HEK293 (cell line): ENCODE results near the gene CIAO2A.

Experiments used
- CTCF ChIA-PET: fragments of 350-600 bp; formaldehyde crosslinking; extraction: SDS; loops from one replicate; lab custom pipeline; 2021; ENCODE audit warnings: antibody characterized with exemption; lab: Yijun Ruan, JAX
- POLR2A ChIA-PET: fragments of 300-600 bp; formaldehyde crosslinking; extraction: SDS; loops from one replicate; lab custom pipeline; 2020; ENCODE audit warnings: antibody characterized with exemption, inconsistent platforms; lab: Yijun Ruan, JAX
- H3K27ac ChIP-seq: fragments of 200-500 bp; sonication (Bioruptor generic); 2 replicates; pipeline ENCODE4 v1.5.1; 2014; ENCODE audit warnings: low read depth, low read length, control low read depth, inconsistent platforms; ENCODE audit errors: extremely low read depth
- H3K36me3 ChIP-seq, 2 experiments: fragments of 200-500 bp in 1 of 2; sonication (Bioruptor generic) in 1 of 2; 1 replicate in 1 of 2; 2 replicates in 1 of 2; pipeline ENCODE4 v1.5.1; 2014 to 2017; ENCODE audit warnings: inconsistent platforms in 2 of 2, low read length in 2 of 2; ENCODE audit not compliant: control insufficient read depth in 2 of 2, insufficient read depth in 1 of 2
- H3K4me1 ChIP-seq: fragments of 200-500 bp; sonication (Bioruptor generic); 2 replicates; pipeline ENCODE4 v1.5.1; 2014; ENCODE audit warnings: mild to moderate bottlenecking, low read length, inconsistent platforms; ENCODE audit not compliant: control insufficient read depth, insufficient read depth
- H3K4me3 ChIP-seq: 2 replicates; pipeline ENCODE4 v1.5.1; 2011; ENCODE audit warnings: low read depth, mild to moderate bottlenecking, control low read depth, low read length, moderate library complexity
- H3K9me3 ChIP-seq: fragments of 200-500 bp; sonication (Bioruptor generic); 2 replicates; pipeline ENCODE4 v1.5.1; 2014; ENCODE audit warnings: low read depth, low read length, inconsistent platforms; ENCODE audit not compliant: control insufficient read depth, insufficient read depth
- MYNN ChIP-seq: fragments of 450-650 bp; formaldehyde crosslinking; IDR thresholded peaks from 2 replicates; pipeline ENCODE4 v1.5.1; 2016; ENCODE audit warnings: missing biosample characterization, missing genetic modification characterization, borderline replicate concordance
- SCRT1 ChIP-seq: fragments of 450-650 bp; formaldehyde crosslinking; IDR thresholded peaks from 2 replicates; pipeline ENCODE4 v1.5.1; 2016; ENCODE audit warnings: missing biosample characterization, missing genetic modification characterization, borderline replicate concordance
- SP2 ChIP-seq: fragments of 450-650 bp; formaldehyde crosslinking; IDR thresholded peaks from 2 replicates; pipeline ENCODE4 v1.5.1; 2016; ENCODE audit warnings: missing biosample characterization, missing genetic modification characterization
- TCF7L2 ChIP-seq: IDR thresholded peaks from 2 replicates; pipeline ENCODE4 v1.6.1; 2011; ENCODE audit warnings: low read depth, mild to moderate bottlenecking, inconsistent platforms, low read length, moderate library complexity, borderline replicate concordance
- YY2 ChIP-seq: fragments of 450-650 bp; formaldehyde crosslinking; IDR thresholded peaks from 2 replicates; pipeline ENCODE4 v1.5.1; 2016; ENCODE audit warnings: missing biosample characterization, missing genetic modification characterization
- ZFP69B ChIP-seq: fragments of 450-650 bp; formaldehyde crosslinking; IDR thresholded peaks from 2 replicates; pipeline ENCODE4 v1.5.1; 2016; ENCODE audit warnings: missing biosample characterization, missing genetic modification characterization
- ZNF10 ChIP-seq: fragments of 450-650 bp; formaldehyde crosslinking; IDR thresholded peaks from 2 replicates; pipeline ENCODE4 v1.5.1; 2017; ENCODE audit warnings: missing biosample characterization, missing genetic modification characterization
- ZNF184 ChIP-seq: fragments of 450-650 bp; IDR thresholded peaks from 2 replicates; pipeline ENCODE4 v1.5.1; 2018; ENCODE audit warnings: missing biosample characterization, mild to moderate bottlenecking, missing genetic modification characterization
- ZNF37A ChIP-seq: fragments of 450-650 bp; IDR thresholded peaks from 2 replicates; pipeline ENCODE4 v1.5.1; 2018; ENCODE audit warnings: missing biosample characterization, missing genetic modification characterization
- ZNF404 ChIP-seq: fragments of 450-650 bp; formaldehyde crosslinking; IDR thresholded peaks from 2 replicates; pipeline ENCODE4 v1.5.1; 2017; ENCODE audit warnings: missing biosample characterization, missing genetic modification characterization
- ZNF426 ChIP-seq: fragments of 450-650 bp; formaldehyde crosslinking; IDR thresholded peaks from 2 replicates; pipeline ENCODE4 v1.5.1; 2017; ENCODE audit warnings: missing biosample characterization, missing genetic modification characterization, mild to moderate bottlenecking, inconsistent platforms, moderate library complexity
- ZNF558 ChIP-seq: fragments of 450-650 bp; formaldehyde crosslinking; IDR thresholded peaks from 2 replicates; pipeline ENCODE4 v1.5.1; 2016; ENCODE audit warnings: missing biosample characterization, missing genetic modification characterization
- ZNF654 ChIP-seq: fragments of 450-650 bp; formaldehyde crosslinking; IDR thresholded peaks from 2 replicates; pipeline ENCODE4 v1.5.1; 2016; ENCODE audit warnings: low read depth, missing biosample characterization, missing genetic modification characterization
- TF ChIP-seq, protein P1 (sequence below): fragments of 450-650 bp; IDR thresholded peaks from 2 replicates; pipeline ENCODE4 v1.5.1; 2018; ENCODE audit warnings: missing biosample characterization, mild to moderate bottlenecking, missing genetic modification characterization
- TF ChIP-seq, protein P2 (sequence below): fragments of 450-650 bp; formaldehyde crosslinking; IDR thresholded peaks from 2 replicates; pipeline ENCODE4 v1.5.1; 2016; ENCODE audit warnings: missing biosample characterization, missing genetic modification characterization
- TF ChIP-seq, protein P3 (sequence below): fragments of 450-650 bp; formaldehyde crosslinking; IDR thresholded peaks from 2 replicates; pipeline ENCODE4 v1.5.1; 2017; ENCODE audit warnings: missing biosample characterization, missing genetic modification characterization
- TF ChIP-seq, protein P4 (sequence below): fragments of 450-650 bp; formaldehyde crosslinking; IDR thresholded peaks from 2 replicates; pipeline ENCODE4 v1.5.1; 2016; ENCODE audit warnings: missing biosample characterization, missing genetic modification characterization

CIAO2A gene

DNA sequence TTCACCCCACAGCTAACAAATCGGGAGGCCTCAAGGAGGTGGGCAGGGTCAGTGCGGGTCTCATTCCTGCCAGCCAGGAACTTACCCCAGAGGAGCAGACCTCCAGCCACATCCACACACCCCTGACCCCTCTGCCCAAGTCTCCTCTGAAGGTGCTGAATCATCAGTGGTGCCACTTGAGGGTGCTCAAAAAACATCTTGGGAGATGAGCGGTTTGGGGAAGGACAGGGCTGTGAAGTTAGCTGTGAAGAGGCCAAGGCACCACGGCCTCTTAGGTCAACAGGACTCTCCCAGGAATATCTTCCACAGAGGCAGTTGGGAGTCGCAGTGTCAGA is 48.6 kb downstream of the CIAO2A start:
- Histone ChIP-seq H3K9me3 (no peaks in the 10 kb centered on the region), H3K27ac (no peak overlapping the region), H3K4me3 (no peak overlapping the region), H3K36me3 (no peaks in the 10 kb centered on the region), H3K4me1 (0 out of 2 replicates have a peak, but pooled peaks cover 3% of the 10 kb centered on the region)
- TF ChIP-seq ZNF184 (tag by site-specific recombination) (no peak), ZNF654 (tag by site-specific recombination) (no peak), SP2 (tag by site-specific recombination) (no peak), ZNF37A (tag by site-specific recombination) (no peak), ZNF558 (tag by site-specific recombination) (no peak), ZNF404 (tag by site-specific recombination) (no peak)
- ChIA-PET CTCF (interaction anchor here (0.5 to 2.4 kb wide), 6 partner anchors 16 to 266 kb away, joined by 3 to 19 read pairs (median 6); no protein-coding TSS in a partner anchor), POLR2A (no interaction called here)

GRCh38 chr15:64044300-64045100 is 49.1 kb downstream of the CIAO2A start:
- ChIA-PET POLR2A (no interaction called here), CTCF (interaction anchor here (0.6 to 2.4 kb wide), 5 partner anchors 24 to 154 kb away, joined by 4 to 7 read pairs (median 4); no protein-coding TSS in a partner anchor)
- Histone ChIP-seq H3K27ac (no peak overlapping the region), H3K36me3 (no peaks in the 10 kb centered on the region), H3K9me3 (no peaks in the 10 kb centered on the region), H3K4me3 (no peak overlapping the region), H3K4me1 (0 out of 2 replicates have a peak, but pooled peaks cover 3% of the 10 kb centered on the region)
- no peak for TF ChIP-seq TCF7L2
- 0 out of 2 replicates have a peak, but pooled peaks have one; percentile 33 for TF ChIP-seq ZFP69B (tag by site-specific recombination)
- TF ChIP-seq, protein P1, sequence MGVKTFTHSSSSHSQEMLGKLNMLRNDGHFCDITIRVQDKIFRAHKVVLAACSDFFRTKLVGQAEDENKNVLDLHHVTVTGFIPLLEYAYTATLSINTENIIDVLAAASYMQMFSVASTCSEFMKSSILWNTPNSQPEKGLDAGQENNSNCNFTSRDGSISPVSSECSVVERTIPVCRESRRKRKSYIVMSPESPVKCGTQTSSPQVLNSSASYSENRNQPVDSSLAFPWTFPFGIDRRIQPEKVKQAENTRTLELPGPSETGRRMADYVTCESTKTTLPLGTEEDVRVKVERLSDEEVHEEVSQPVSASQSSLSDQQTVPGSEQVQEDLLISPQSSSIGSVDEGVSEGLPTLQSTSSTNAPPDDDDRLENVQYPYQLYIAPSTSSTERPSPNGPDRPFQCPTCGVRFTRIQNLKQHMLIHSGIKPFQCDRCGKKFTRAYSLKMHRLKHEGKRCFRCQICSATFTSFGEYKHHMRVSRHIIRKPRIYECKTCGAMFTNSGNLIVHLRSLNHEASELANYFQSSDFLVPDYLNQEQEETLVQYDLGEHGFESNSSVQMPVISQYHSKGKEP (tag by site-specific recombination), result no peak
- TF ChIP-seq, protein P2, sequence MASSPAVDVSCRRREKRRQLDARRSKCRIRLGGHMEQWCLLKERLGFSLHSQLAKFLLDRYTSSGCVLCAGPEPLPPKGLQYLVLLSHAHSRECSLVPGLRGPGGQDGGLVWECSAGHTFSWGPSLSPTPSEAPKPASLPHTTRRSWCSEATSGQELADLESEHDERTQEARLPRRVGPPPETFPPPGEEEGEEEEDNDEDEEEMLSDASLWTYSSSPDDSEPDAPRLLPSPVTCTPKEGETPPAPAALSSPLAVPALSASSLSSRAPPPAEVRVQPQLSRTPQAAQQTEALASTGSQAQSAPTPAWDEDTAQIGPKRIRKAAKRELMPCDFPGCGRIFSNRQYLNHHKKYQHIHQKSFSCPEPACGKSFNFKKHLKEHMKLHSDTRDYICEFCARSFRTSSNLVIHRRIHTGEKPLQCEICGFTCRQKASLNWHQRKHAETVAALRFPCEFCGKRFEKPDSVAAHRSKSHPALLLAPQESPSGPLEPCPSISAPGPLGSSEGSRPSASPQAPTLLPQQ (tag by site-specific recombination), result peak; percentile 83

DNA sequence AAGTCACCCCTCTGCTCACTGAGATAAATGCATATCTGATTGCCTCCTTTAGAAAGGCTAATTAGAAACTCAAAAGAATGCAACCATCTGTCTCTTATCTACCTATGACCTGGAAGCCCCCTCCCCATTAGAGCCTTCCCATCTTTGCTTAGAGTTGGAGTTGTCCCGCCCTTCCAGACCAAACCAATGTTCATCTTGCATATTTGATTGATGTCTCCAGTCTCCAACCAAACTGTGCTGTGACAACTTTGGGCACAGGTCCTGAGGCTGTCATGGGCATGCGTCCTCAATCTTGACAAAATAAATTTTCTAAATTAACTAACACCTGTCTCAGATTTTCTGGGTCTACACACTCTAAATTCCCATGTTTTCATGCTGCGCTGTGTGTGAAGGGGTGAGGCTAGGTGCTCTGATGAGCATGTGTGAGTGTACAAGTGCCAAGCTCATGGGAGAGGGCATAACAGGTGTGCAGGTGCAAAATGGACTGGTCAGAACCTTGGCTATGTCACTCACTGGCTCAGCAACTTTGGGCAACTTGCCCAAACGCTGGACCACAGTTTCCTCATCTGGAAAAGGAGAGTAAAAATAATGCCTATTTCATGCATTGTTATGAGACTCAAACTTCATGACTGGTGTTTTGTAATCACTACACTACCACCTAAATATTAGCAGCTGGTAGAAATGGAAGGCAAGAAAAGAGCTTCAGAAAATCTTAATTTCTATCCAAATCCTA is 54.6 kb downstream of the CIAO2A start:
- Histone ChIP-seq H3K4me3 (no peak overlapping the region), H3K4me1 (no peaks in the 10 kb centered on the region), H3K36me3 (no peaks in the 10 kb centered on the region), H3K9me3 (no peaks in the 10 kb centered on the region), H3K27ac (no peak overlapping the region)
- POLR2A ChIA-PET, result no interaction called here
- CTCF ChIA-PET, result no interaction called here
- TF ChIP-seq ZNF426 (tag by site-specific recombination) (no peak), ZNF10 (no peak), SCRT1 (no peak), MYNN (no peak), YY2 (tag by site-specific recombination) (no peak), ZNF404 (tag by site-specific recombination) (no peak)
- TF ChIP-seq, protein P3, sequence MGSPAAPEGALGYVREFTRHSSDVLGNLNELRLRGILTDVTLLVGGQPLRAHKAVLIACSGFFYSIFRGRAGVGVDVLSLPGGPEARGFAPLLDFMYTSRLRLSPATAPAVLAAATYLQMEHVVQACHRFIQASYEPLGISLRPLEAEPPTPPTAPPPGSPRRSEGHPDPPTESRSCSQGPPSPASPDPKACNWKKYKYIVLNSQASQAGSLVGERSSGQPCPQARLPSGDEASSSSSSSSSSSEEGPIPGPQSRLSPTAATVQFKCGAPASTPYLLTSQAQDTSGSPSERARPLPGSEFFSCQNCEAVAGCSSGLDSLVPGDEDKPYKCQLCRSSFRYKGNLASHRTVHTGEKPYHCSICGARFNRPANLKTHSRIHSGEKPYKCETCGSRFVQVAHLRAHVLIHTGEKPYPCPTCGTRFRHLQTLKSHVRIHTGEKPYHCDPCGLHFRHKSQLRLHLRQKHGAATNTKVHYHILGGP, result no peak
- TF ChIP-seq, protein P4, sequence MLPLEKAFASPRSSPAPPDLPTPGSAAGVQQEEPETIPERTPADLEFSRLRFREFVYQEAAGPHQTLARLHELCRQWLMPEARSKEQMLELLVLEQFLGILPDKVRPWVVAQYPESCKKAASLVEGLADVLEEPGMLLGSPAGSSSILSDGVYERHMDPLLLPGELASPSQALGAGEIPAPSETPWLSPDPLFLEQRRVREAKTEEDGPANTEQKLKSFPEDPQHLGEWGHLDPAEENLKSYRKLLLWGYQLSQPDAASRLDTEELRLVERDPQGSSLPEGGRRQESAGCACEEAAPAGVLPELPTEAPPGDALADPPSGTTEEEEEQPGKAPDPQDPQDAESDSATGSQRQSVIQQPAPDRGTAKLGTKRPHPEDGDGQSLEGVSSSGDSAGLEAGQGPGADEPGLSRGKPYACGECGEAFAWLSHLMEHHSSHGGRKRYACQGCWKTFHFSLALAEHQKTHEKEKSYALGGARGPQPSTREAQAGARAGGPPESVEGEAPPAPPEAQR (tag by site-specific recombination), result no peak
- TF ChIP-seq, all 188 proteins: peak for 0
